ENCODE data around the gene CNDP2.
"Not testable (repeated sequence)": the region's sequence is repeated elsewhere in the genome, so short reads cannot be mapped to it uniquely, and the experiment has no call there.

The CNDP2 gene

DNA sequence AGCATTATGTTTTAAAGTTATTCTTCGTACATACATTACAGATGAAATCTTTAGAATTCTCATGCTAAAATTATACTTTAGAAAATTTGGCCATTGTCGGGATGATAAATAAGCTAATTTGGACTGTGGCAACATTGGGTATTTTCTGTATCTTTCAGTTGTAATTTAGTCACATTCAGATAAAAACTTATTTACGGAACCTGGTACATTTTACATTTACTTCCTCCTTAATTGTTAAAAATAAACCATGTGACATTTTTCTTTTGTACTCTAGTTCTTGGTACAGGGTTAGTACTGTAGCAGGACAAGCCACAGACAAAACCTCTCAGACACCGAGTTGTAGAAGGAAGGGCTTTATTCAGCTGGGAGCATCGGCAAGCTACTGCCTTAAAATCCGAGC, 4.2 kb downstream of the CNDP2 start:
- peak overlapping the region; percentile 87 for H3K4me3 ChIP-seq (ENCODE audit: low read depth, low read length, poor library complexity, severe bottlenecking)
- H3F3A ChIP-seq (ENCODE audit: insufficient read depth, low read length) = 0 out of 2 replicates have a peak, but pooled peaks cover 5% of the 10 kb centered on the region
- H3K9me2 ChIP-seq (ENCODE audit: low read depth, low read length) = no peaks in the 10 kb centered on the region
- peaks cover 49% of the 10 kb centered on the region for H3K4me1 ChIP-seq (ENCODE audit: insufficient read depth, low read length, severe bottlenecking)
- H3K4me2 ChIP-seq (ENCODE audit: low read length) = peak overlapping the region; percentile 87
- H3K36me3 ChIP-seq (ENCODE audit: insufficient read depth, low read length) = peaks cover 41% of the 10 kb centered on the region; the same call in 1 of the 2 replicates
- H3K9ac ChIP-seq (ENCODE audit: low read length) = peak overlapping the region; percentile 67
- H3K79me2 ChIP-seq (ENCODE audit: insufficient read depth, low read length) = peaks cover 6% of the 10 kb centered on the region; the same call in 1 of the 2 replicates
- no peaks in the 10 kb centered on the region for H3K9me3 ChIP-seq (ENCODE audit: low read length)
- peak overlapping the region; percentile 95 for H3K27ac ChIP-seq (ENCODE audit: low read depth, low read length, poor library complexity, severe bottlenecking)
- H3K27me3 ChIP-seq (ENCODE audit: insufficient read depth, low read length) = no peaks in the 10 kb centered on the region
- TF ChIP-seq EZH2 (IDR thresholded peaks at IDR 0.05; ENCODE audit: borderline replicate concordance, low read length) = no peak
- TF ChIP-seq, protein P1, sequence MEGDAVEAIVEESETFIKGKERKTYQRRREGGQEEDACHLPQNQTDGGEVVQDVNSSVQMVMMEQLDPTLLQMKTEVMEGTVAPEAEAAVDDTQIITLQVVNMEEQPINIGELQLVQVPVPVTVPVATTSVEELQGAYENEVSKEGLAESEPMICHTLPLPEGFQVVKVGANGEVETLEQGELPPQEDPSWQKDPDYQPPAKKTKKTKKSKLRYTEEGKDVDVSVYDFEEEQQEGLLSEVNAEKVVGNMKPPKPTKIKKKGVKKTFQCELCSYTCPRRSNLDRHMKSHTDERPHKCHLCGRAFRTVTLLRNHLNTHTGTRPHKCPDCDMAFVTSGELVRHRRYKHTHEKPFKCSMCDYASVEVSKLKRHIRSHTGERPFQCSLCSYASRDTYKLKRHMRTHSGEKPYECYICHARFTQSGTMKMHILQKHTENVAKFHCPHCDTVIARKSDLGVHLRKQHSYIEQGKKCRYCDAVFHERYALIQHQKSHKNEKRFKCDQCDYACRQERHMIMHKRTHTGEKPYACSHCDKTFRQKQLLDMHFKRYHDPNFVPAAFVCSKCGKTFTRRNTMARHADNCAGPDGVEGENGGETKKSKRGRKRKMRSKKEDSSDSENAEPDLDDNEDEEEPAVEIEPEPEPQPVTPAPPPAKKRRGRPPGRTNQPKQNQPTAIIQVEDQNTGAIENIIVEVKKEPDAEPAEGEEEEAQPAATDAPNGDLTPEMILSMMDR (IDR thresholded peaks at IDR 0.05; ENCODE audit: low read length) = no peak
- H4K20me1 ChIP-seq (ENCODE audit: insufficient read depth, low read length) = no peaks in the 10 kb centered on the region
- H2AFZ ChIP-seq (ENCODE audit: low read length) = no peak overlapping the region

DNA sequence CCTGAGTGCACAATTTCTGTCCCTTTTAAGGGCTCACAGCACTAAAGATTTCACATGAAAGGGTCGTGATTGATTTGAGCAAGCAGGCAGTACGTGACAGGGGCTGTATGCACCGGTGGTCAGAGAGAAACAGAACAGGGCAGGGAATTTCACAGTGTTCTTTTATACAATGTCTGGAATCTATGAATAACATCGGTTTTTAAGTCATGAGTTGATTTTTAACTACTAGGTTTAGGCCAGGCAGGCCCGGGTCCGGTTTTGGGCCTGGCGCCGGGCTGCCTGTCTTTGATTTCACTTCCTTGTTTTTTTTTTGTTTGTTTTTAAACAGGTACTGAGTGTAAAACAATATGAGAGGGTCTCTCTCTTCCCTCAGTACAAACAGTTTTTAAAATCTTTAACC, 4.6 kb downstream of the CNDP2 start:
- not testable (repeated sequence) for H3F3A ChIP-seq (ENCODE audit: insufficient read depth, low read length); H2AFZ ChIP-seq (ENCODE audit: low read length); H3K9me3 ChIP-seq (ENCODE audit: low read length); H3K27me3 ChIP-seq (ENCODE audit: insufficient read depth, low read length); H3K79me2 ChIP-seq (ENCODE audit: insufficient read depth, low read length); H4K20me1 ChIP-seq (ENCODE audit: insufficient read depth, low read length); H3K9me2 ChIP-seq (ENCODE audit: low read depth, low read length)
- peaks cover 45% of the 10 kb centered on the region; the same call in 1 of the 2 replicates for H3K36me3 ChIP-seq (ENCODE audit: insufficient read depth, low read length)
- H3K4me2 ChIP-seq (ENCODE audit: low read length) = peak overlapping the region; percentile 87
- H3K4me3 ChIP-seq (ENCODE audit: low read depth, low read length, poor library complexity, severe bottlenecking) = peak overlapping the region; percentile 87
- peak overlapping the region; percentile 95 for H3K27ac ChIP-seq (ENCODE audit: low read depth, low read length, poor library complexity, severe bottlenecking)
- peaks cover 47% of the 10 kb centered on the region for H3K4me1 ChIP-seq (ENCODE audit: insufficient read depth, low read length, severe bottlenecking)
- peak overlapping the region; percentile 67 for H3K9ac ChIP-seq (ENCODE audit: low read length)

DNA sequence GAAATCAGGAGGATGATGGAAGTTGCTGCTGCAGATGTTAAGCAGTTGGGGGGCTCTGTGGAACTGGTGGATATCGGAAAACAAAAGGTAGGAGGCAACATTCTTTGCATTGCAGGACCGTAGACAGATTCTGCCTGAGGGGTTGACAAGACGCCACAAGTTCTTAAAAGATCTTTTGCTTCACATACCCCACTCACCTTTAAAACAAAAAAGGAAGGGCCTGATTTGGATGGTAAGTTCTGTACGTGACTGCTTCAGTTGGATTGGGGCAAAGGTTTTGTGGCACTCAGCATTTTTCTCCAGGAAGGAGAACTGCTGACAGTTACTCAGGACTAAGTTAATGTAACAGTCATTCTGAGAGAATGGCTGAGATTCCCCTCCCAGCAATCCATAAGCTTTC, 5.2 kb downstream of the CNDP2 start:
- H3K4me3 ChIP-seq (ENCODE audit: low read depth, low read length, poor library complexity, severe bottlenecking) = peak overlapping the region; percentile 87

More for the DNA sequence above, 5.2 kb downstream of the CNDP2 start:
- Histone ChIP-seq H3K9me3 (ENCODE audit: low read length) (no peaks in the 10 kb centered on the region), H3K9ac (ENCODE audit: low read length) (peak overlapping the region; percentile 67), H3K27me3 (ENCODE audit: insufficient read depth, low read length) (no peaks in the 10 kb centered on the region), H3K4me2 (ENCODE audit: low read length) (peak overlapping the region; percentile 87), H2AFZ (ENCODE audit: low read length) (no peak overlapping the region), H3F3A (ENCODE audit: insufficient read depth, low read length) (0 out of 2 replicates have a peak, but pooled peaks cover 5% of the 10 kb centered on the region), H3K79me2 (ENCODE audit: insufficient read depth, low read length) (peaks cover 6% of the 10 kb centered on the region; the same call in 1 of the 2 replicates), H3K4me1 (ENCODE audit: insufficient read depth, low read length, severe bottlenecking) (peaks cover 47% of the 10 kb centered on the region), H3K27ac (ENCODE audit: low read depth, low read length, poor library complexity, severe bottlenecking) (peak overlapping the region; percentile 95), H4K20me1 (ENCODE audit: insufficient read depth, low read length) (no peaks in the 10 kb centered on the region), H3K36me3 (ENCODE audit: insufficient read depth, low read length) (peaks cover 47% of the 10 kb centered on the region), H3K9me2 (ENCODE audit: low read depth, low read length) (no peaks in the 10 kb centered on the region)
- TF ChIP-seq, protein P1 (IDR thresholded peaks at IDR 0.05; ENCODE audit: low read length) = no peak
- no peak for TF ChIP-seq EZH2 (IDR thresholded peaks at IDR 0.05; ENCODE audit: borderline replicate concordance, low read length)

All from OCI-LY1 (cell line).